SKM-1 treated with dmso at 0.1 percent for 144 hours (cell line): ENCODE results near the gene RCOR3.
A peak's percentile ranks its signal among the peaks of the same experiment; 100 is the strongest.
"Not testable (repeated sequence)": the region's sequence is repeated elsewhere in the genome, so short reads cannot be mapped to it uniquely, and the experiment has no call there.

Source experiments
- DNase-seq: peaks from one replicate; lab custom pipeline; 2025; ENCODE audit not compliant: unreplicated experiment; lab: John Stamatoyannopoulos, UW

The RCOR3 gene

GRCh38 chr1:211339631-211340041, 80.5 kb downstream of the RCOR3 start:
- no peak for DNase-seq

GRCh38 chr1:211340622-211341507, 81.7 kb downstream of the RCOR3 start:
- no peak for DNase-seq

- no peak for DNase-seq
Measured at GRCh38 chr1:211341999-211342398, 82.8 kb downstream of the RCOR3 start.

DNA sequence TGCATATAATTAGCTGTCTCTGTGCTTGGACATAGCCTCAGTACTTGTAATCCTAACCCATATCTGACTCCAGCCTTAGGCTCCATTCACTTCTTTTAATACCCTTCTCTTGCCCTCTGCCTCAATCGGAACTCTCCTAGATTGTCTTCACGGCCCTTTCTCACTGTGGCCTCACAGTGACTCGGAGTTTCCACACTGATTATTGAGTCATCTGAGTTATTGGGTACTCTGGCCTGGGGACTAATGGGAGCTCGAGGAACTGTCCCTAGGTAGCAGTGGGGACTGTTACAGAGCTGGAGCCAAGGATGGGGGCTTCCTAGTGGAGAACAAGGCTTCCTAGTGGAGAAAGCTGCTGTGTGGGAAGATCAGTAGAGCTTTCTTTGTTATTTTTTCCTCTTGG, 84.4 kb downstream of the RCOR3 start:
- no peak for DNase-seq

DNA sequence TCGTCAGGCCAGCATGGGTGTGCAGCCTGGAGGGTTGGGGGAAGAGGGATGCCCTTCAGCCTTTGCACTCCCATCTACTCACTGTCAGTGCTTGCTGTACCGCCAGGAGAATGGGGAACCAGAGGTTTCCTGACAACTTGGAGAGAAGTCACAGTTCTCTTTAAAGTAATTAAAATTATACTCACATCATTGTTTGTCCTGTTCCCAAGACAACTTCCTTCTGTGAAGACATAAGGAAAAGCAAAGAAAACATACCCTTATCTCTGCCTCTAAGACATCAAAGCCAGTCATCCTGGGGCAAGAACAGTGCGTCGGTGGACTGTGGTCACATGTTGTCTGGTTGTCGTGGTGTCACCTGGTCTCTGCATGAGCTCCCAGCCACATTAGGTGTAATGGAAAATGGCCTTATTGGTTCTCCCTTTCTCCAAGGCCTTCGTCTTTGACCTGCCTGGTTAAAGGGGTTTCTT, 85.0 kb downstream of the RCOR3 start:
- no peak for DNase-seq

- DNase-seq, result no peak
Measured at GRCh38 chr1:211345719-211346118, 86.6 kb downstream of the RCOR3 start.

DNA sequence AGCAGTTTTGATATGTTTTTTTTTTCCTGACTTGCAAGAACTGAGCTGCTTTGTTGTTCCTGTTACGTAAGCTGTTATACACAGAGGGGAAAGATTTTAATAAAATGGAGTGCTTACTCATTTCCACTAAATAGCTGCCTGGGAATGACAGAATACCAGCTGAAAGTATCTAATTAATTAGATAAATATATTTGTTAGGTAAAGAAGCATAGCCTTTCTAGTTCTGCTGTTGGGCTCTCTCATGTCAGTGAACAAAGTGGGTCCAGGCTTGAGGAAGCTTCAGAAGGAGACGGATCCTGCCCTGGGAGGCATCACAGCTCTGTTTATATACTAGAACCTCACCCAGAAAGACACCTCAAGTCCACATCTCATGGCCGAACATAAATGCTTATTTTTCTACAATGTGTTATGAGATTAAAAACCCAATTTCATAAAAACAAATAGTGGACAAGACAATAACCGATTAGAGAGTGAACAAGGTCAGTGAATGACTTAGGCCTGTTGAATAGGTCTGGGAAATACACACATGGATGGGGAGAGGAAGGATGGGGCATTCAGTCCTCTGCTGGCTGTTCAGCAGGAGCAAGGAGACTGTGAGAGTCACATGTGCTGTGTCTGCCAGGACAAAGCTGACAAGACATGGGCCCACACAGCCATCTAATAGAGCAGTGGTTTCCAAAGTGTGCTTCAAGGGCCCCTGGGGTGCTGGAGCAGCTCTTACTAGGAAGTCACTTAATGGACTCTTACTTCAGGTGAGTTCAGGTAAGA, 88.1 kb downstream of the RCOR3 start:
- no peak for DNase-seq

GRCh38 chr1:211348547-211348946, 89.4 kb downstream of the RCOR3 start:
- no peak for DNase-seq

DNA sequence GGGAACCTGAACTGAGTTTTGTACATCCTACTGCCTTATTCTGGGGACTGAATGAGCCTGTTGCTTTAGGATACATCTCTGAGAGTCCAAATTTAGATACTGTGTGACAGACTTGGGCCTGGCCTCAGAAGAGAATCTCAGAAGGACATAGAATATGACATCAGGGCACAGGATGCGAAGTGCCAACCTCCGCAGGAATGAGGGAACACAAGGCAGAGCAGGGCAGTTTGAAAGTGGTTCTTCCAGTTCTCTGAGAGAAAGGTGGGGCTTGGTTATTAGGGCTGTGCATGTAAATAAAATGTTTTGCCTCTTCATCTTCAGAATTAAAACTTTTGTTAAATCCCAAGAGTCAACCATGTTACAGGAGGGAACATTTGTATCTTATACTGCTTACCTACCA, 90.6 kb downstream of the RCOR3 start:
- no peak for DNase-seq

DNA sequence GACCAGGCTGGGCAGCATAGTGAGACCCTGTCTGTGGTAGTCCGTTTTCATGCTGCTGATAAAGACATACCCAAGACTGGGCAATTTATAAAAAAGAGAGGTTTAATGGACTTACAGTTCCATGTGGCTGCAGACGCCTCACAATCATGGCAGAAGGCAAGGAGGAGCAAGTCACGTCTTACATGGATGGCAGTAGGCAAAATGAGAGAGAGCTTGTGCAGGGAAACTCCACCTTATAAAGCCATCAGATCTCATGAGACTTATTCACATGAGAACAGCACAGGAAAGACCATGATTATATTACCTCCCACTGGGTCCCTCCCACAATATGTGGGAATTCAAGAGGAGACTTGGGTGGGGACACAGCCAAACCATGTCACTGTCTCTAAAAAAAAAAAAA, 92.9 kb downstream of the RCOR3 start:
- DNase-seq, result not testable (repeated sequence)

- no peak for DNase-seq
Measured at GRCh38 chr1:211352465-211352864, 93.3 kb downstream of the RCOR3 start.

DNA sequence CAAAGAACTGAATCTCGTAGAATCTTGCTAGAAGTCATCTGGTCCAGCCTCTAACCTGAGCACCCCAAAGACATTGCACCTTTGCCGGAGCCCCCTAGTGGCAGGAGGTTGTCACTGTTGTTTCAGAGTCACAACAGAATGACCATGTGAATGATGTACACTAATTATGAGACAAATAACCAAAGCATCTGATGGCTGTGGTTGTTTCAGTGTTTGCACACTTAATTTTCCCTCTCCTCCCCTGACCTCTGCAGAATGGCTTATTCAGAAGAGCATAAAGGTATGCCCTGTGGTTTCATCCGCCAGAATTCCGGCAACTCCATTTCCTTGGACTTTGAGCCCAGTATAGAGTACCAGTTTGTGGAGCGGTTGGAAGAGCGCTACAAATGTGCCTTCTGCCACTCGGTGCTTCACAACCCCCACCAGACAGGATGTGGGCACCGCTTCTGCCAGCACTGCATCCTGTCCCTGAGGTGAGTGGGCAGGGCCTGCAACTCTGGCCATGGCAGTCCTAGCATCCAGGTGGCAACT, 93.9 kb downstream of the RCOR3 start:
- peak; percentile 60 for DNase-seq

- no peak for DNase-seq
Measured at GRCh38 chr1:211353562-211354212, 94.5 kb downstream of the RCOR3 start.

DNA sequence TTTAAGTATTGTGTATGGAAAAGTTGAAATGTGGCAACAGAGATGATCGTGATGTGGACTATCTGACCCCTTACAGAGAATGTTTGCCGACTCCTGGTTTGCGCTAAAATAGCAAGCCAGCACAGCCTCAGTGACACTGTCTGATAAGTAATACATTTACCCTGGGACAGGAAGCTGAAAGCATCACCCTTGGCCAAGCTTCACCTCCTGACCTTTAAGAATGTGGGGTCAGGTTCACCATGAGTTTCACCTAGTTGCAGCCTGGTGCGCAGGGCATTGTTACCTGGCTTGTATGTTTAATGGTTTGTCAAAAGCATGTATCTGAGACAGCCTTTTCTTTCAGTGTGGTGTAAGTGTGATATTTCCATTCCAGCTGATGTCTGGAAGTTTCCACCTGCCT, 96.7 kb downstream of the RCOR3 start:
- no peak for DNase-seq

- no peak for DNase-seq
Measured at GRCh38 chr1:211356723-211357407, 97.7 kb downstream of the RCOR3 start.

- DNase-seq, result no peak
Measured at GRCh38 chr1:211358685-211359084, 99.5 kb downstream of the RCOR3 start.

GRCh38 chr1:211359876-211360275, 100.7 kb downstream of the RCOR3 start:
- DNase-seq, result no peak

DNA sequence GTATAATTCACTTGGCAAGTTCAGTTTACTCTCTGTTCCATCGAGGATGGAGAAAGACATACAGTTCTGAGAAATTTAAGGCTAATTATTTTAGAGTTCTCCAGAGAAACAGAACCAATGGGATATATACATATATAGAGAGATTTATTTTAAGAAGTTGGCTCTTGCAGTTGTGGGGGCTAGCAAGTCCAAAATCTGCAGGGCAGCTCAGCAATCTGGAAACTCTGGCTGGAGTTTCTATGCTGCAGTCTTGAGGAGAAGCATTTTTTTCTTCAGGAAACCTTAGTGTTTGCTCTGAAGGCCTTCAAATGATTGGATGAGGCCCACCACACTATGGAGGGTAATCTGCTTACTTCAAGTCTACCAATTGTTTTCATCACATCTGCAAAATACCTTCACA, 102.0 kb downstream of the RCOR3 start:
- no peak for DNase-seq
